Measurements from ENCODE around the gene GPER1.

DNA sequence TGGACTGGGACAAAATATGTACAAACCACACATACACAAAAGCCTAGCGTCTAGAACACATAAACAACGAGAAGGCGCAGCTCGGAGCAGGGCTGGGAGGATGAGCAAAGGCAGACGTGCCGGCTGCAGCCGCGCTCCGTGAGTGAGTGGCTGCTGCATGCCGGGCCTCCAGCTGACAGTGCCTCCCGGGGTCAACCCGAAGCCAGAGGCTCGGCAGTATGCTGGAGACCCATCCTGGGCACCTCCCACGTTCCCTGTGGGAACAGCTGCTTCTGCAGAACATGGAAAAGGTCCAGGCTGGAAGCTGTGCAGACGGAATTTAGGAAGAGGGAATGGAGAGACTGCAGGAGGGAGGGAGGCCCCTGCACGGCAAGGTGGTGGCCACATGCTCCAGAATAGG, 47.1 kb upstream of the GPER1 start:
- TF ChIP-seq, protein P1, sequence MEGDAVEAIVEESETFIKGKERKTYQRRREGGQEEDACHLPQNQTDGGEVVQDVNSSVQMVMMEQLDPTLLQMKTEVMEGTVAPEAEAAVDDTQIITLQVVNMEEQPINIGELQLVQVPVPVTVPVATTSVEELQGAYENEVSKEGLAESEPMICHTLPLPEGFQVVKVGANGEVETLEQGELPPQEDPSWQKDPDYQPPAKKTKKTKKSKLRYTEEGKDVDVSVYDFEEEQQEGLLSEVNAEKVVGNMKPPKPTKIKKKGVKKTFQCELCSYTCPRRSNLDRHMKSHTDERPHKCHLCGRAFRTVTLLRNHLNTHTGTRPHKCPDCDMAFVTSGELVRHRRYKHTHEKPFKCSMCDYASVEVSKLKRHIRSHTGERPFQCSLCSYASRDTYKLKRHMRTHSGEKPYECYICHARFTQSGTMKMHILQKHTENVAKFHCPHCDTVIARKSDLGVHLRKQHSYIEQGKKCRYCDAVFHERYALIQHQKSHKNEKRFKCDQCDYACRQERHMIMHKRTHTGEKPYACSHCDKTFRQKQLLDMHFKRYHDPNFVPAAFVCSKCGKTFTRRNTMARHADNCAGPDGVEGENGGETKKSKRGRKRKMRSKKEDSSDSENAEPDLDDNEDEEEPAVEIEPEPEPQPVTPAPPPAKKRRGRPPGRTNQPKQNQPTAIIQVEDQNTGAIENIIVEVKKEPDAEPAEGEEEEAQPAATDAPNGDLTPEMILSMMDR (IDR thresholded peaks at IDR 0.05), result no peak
- no peak for TF ChIP-seq EP300 (IDR thresholded peaks at IDR 0.05)

Measured in sigmoid colon (tissue), 4 donors.